ENCODE results near the gene CFAP69.

DNA sequence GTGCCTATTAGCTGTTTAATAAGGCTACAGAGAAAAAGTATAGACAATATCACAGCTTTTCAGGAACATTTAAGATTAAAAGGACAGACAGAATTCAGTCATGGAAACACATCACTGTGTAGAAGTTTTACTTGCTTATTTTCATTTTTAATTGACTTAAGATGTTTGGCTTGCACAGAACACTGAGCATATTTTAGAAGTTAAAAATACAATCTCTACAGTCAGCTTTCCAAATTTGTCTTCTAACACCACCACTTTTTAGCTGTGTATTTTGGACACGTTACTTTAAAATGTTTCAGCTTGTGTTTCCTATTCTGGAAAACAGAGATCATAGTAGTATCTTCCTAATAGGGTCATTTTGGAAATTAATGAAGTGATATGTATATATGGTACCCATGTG, 11.8 kb downstream of the CFAP69 start:
- TF ChIP-seq, protein P1, sequence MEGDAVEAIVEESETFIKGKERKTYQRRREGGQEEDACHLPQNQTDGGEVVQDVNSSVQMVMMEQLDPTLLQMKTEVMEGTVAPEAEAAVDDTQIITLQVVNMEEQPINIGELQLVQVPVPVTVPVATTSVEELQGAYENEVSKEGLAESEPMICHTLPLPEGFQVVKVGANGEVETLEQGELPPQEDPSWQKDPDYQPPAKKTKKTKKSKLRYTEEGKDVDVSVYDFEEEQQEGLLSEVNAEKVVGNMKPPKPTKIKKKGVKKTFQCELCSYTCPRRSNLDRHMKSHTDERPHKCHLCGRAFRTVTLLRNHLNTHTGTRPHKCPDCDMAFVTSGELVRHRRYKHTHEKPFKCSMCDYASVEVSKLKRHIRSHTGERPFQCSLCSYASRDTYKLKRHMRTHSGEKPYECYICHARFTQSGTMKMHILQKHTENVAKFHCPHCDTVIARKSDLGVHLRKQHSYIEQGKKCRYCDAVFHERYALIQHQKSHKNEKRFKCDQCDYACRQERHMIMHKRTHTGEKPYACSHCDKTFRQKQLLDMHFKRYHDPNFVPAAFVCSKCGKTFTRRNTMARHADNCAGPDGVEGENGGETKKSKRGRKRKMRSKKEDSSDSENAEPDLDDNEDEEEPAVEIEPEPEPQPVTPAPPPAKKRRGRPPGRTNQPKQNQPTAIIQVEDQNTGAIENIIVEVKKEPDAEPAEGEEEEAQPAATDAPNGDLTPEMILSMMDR (conservative IDR thresholded peaks at IDR 0.05; ENCODE audit: low read depth in 2 of 2) = no peak
- TF ChIP-seq POLR2AphosphoS5 (IDR thresholded peaks at IDR 0.05; ENCODE audit: low read depth) (no peak), EZH2 (IDR thresholded peaks at IDR 0.05; ENCODE audit: low read depth, unreplicated experiment) (no peak), ZNF114 (CRISPR knock-in tag; IDR thresholded peaks at IDR 0.05) (no peak), EZH2phosphoT487 (IDR thresholded peaks at IDR 0.05; ENCODE audit: unreplicated experiment) (no peak), CREB1 (CRISPR knock-in tag; IDR thresholded peaks at IDR 0.05; ENCODE audit: low read depth) (no peak), JUNB (IDR thresholded peaks at IDR 0.05; ENCODE audit: unreplicated experiment) (no peak), NANOG (IDR thresholded peaks at IDR 0.05; ENCODE audit: borderline replicate concordance) (no peak), ZNF331 (CRISPR knock-in tag; IDR thresholded peaks at IDR 0.05; ENCODE audit: low read depth) (no peak), STAT1 (IDR thresholded peaks at IDR 0.05; ENCODE audit: unreplicated experiment) (no peak)
- TF ChIP-seq, protein P2, sequence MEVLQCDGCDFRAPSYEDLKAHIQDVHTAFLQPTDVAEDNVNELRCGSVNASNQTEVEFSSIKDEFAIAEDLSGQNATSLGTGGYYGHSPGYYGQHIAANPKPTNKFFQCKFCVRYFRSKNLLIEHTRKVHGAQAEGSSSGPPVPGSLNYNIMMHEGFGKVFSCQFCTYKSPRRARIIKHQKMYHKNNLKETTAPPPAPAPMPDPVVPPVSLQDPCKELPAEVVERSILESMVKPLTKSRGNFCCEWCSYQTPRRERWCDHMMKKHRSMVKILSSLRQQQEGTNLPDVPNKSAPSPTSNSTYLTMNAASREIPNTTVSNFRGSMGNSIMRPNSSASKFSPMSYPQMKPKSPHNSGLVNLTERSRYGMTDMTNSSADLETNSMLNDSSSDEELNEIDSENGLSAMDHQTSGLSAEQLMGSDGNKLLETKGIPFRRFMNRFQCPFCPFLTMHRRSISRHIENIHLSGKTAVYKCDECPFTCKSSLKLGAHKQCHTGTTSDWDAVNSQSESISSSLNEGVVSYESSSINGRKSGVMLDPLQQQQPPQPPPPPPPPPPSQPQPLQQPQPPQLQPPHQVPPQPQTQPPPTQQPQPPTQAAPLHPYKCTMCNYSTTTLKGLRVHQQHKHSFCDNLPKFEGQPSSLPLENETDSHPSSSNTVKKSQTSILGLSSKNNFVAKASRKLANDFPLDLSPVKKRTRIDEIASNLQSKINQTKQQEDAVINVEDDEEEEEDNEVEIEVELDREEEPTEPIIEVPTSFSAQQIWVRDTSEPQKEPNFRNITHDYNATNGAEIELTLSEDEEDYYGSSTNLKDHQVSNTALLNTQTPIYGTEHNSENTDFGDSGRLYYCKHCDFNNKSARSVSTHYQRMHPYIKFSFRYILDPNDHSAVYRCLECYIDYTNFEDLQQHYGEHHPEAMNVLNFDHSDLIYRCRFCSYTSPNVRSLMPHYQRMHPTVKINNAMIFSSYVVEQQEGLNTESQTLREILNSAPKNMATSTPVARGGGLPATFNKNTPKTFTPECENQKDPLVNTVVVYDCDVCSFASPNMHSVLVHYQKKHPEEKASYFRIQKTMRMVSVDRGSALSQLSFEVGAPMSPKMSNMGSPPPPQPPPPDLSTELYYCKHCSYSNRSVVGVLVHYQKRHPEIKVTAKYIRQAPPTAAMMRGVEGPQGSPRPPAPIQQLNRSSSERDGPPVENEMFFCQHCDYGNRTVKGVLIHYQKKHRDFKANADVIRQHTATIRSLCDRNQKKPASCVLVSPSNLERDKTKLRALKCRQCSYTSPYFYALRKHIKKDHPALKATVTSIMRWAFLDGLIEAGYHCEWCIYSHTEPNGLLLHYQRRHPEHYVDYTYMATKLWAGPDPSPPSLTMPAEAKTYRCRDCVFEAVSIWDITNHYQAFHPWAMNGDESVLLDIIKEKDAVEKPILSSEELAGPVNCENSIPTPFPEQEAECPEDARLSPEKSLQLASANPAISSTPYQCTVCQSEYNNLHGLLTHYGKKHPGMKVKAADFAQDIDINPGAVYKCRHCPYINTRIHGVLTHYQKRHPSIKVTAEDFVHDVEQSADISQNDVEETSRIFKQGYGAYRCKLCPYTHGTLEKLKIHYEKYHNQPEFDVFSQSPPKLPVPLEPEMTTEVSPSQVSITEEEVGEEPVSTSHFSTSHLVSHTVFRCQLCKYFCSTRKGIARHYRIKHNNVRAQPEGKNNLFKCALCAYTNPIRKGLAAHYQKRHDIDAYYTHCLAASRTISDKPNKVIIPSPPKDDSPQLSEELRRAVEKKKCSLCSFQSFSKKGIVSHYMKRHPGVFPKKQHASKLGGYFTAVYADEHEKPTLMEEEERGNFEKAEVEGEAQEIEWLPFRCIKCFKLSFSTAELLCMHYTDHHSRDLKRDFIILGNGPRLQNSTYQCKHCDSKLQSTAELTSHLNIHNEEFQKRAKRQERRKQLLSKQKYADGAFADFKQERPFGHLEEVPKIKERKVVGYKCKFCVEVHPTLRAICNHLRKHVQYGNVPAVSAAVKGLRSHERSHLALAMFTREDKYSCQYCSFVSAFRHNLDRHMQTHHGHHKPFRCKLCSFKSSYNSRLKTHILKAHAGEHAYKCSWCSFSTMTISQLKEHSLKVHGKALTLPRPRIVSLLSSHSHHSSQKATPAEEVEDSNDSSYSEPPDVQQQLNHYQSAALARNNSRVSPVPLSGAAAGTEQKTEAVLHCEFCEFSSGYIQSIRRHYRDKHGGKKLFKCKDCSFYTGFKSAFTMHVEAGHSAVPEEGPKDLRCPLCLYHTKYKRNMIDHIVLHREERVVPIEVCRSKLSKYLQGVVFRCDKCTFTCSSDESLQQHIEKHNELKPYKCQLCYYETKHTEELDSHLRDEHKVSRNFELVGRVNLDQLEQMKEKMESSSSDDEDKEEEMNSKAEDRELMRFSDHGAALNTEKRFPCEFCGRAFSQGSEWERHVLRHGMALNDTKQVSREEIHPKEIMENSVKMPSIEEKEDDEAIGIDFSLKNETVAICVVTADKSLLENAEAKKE (CRISPR knock-in tag; IDR thresholded peaks at IDR 0.05) = no peak
- TF ChIP-seq, protein P3, sequence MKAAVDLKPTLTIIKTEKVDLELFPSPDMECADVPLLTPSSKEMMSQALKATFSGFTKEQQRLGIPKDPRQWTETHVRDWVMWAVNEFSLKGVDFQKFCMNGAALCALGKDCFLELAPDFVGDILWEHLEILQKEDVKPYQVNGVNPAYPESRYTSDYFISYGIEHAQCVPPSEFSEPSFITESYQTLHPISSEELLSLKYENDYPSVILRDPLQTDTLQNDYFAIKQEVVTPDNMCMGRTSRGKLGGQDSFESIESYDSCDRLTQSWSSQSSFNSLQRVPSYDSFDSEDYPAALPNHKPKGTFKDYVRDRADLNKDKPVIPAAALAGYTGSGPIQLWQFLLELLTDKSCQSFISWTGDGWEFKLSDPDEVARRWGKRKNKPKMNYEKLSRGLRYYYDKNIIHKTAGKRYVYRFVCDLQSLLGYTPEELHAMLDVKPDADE (IDR thresholded peaks at IDR 0.05) = no peak
- TF ChIP-seq, protein P4, sequence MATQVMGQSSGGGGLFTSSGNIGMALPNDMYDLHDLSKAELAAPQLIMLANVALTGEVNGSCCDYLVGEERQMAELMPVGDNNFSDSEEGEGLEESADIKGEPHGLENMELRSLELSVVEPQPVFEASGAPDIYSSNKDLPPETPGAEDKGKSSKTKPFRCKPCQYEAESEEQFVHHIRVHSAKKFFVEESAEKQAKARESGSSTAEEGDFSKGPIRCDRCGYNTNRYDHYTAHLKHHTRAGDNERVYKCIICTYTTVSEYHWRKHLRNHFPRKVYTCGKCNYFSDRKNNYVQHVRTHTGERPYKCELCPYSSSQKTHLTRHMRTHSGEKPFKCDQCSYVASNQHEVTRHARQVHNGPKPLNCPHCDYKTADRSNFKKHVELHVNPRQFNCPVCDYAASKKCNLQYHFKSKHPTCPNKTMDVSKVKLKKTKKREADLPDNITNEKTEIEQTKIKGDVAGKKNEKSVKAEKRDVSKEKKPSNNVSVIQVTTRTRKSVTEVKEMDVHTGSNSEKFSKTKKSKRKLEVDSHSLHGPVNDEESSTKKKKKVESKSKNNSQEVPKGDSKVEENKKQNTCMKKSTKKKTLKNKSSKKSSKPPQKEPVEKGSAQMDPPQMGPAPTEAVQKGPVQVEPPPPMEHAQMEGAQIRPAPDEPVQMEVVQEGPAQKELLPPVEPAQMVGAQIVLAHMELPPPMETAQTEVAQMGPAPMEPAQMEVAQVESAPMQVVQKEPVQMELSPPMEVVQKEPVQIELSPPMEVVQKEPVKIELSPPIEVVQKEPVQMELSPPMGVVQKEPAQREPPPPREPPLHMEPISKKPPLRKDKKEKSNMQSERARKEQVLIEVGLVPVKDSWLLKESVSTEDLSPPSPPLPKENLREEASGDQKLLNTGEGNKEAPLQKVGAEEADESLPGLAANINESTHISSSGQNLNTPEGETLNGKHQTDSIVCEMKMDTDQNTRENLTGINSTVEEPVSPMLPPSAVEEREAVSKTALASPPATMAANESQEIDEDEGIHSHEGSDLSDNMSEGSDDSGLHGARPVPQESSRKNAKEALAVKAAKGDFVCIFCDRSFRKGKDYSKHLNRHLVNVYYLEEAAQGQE (IDR thresholded peaks at IDR 0.05; ENCODE audit: unreplicated experiment) = no peak

Data from GM23338 (cell line).